NCI-H1930 (cell line): ENCODE measurements around the gene KLRF1.
"Not testable (repeated sequence)": the region's sequence is repeated elsewhere in the genome, so short reads cannot be mapped to it uniquely, and the experiment has no call there.

Experiments used
- DNase-seq, 2 experiments: peaks; one replicate each; lab custom pipeline; 2025; lab: John Stamatoyannopoulos, UW

The KLRF1 gene

GRCh38 chr12:9870286-9870866, 43.1 kb downstream of the KLRF1 start:
- DNase-seq: no peak

- no peak for DNase-seq
These were observed 44.9 kb downstream of the KLRF1 start for GRCh38 chr12:9872162-9872561.

GRCh38 chr12:9872742-9873141, 45.5 kb downstream of the KLRF1 start:
- no peak for DNase-seq

- DNase-seq: not testable (repeated sequence)
These were observed 48.8 kb downstream of the KLRF1 start for GRCh38 chr12:9876120-9876519.

- DNase-seq: no peak
These were observed 53.3 kb downstream of the KLRF1 start for GRCh38 chr12:9880532-9881078.

GRCh38 chr12:9881246-9881645, 54.0 kb downstream of the KLRF1 start, which contains the start of gene KLRF2:
Gene KLRF2 (plus strand): TSS chr12:9881489. CDS start chr12:9881596, 107 bp downstream.
- no peak for DNase-seq

- no peak for DNase-seq
These were observed 54.7 kb downstream of the KLRF1 start for GRCh38 chr12:9881988-9882387.

- no peak for DNase-seq
These were observed 55.9 kb downstream of the KLRF1 start for GRCh38 chr12:9883175-9883574.

GRCh38 chr12:9888665-9889273, 61.5 kb downstream of the KLRF1 start:
- DNase-seq: no peak
